ENCODE measurements around the gene SLC39A11. TPM values are rescaled to one million over a fixed set of nuclear protein-coding genes. Genes with fewer than 3 reads are reported as not detected.

The SLC39A11 gene
- total and polyA plus RNA-seq, 2 of the 13 experiments (the other 11 are each of a cell fraction or from before 2014, with no cell fraction given): 17.2 to 31.5 TPM

GRCh38 chr17:73105431-73105830, 12.9 kb upstream of the SLC39A11 start (continued):
- TF ChIP-seq, protein P1, sequence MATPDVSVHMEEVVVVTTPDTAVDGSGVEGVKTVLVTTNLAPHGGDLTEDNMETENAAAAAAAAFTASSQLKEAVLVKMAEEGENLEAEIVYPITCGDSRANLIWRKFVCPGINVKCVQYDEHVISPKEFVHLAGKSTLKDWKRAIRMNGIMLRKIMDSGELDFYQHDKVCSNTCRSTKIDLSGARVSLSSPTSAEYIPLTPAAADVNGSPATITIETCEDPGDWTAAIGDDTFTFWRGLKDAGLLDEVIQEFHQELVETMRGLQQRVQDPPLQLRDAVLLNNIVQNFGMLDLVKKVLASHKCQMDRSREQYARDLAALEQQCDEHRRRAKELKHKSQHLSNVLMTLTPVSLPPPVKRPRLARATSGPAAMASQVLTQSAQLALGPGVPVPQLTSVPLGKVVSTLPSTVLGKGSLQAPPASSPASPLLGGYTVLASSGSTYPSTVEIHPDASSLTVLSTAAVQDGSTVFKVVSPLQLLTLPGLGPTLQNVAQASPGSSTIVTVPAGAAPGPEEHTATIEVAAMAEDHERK (CRISPR knock-in tag; IDR thresholded peaks at IDR 0.05; ENCODE audit: low read depth): no peak
- TF ChIP-seq BRD4 (CRISPR knock-in tag; IDR thresholded peaks at IDR 0.05): no peak
- TF ChIP-seq THYN1 (CRISPR knock-in tag; IDR thresholded peaks at IDR 0.05; ENCODE audit: borderline replicate concordance, low read depth): no peak
- no peak for TF ChIP-seq CENPX (CRISPR knock-in tag; IDR thresholded peaks at IDR 0.05)
- TF ChIP-seq ADNP (CRISPR knock-in tag; IDR thresholded peaks at IDR 0.05): no peak
- no peak for TF ChIP-seq SMYD3 (CRISPR knock-in tag; IDR thresholded peaks at IDR 0.05)
- no peak for TF ChIP-seq ZNF557 (CRISPR knock-in tag; IDR thresholded peaks at IDR 0.05)
- no peak for TF ChIP-seq MED13 (CRISPR knock-in tag; IDR thresholded peaks at IDR 0.05)
- TF ChIP-seq, protein P2, sequence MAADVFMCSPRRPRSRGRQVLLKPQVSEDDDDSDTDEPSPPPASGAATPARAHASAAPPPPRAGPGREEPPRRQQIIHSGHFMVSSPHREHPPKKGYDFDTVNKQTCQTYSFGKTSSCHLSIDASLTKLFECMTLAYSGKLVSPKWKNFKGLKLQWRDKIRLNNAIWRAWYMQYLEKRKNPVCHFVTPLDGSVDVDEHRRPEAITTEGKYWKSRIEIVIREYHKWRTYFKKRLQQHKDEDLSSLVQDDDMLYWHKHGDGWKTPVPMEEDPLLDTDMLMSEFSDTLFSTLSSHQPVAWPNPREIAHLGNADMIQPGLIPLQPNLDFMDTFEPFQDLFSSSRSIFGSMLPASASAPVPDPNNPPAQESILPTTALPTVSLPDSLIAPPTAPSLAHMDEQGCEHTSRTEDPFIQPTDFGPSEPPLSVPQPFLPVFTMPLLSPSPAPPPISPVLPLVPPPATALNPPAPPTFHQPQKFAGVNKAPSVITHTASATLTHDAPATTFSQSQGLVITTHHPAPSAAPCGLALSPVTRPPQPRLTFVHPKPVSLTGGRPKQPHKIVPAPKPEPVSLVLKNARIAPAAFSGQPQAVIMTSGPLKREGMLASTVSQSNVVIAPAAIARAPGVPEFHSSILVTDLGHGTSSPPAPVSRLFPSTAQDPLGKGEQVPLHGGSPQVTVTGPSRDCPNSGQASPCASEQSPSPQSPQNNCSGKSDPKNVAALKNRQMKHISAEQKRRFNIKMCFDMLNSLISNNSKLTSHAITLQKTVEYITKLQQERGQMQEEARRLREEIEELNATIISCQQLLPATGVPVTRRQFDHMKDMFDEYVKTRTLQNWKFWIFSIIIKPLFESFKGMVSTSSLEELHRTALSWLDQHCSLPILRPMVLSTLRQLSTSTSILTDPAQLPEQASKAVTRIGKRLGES (CRISPR knock-in tag; IDR thresholded peaks at IDR 0.05; ENCODE audit: borderline replicate concordance): no peak
- TF ChIP-seq ZNF256 (CRISPR knock-in tag; conservative IDR thresholded peaks at IDR 0.05): no peak
- no peak for TF ChIP-seq XBP1 (CRISPR knock-in tag; IDR thresholded peaks at IDR 0.05)
- no peak for TF ChIP-seq KAT2B (IDR thresholded peaks at IDR 0.05; ENCODE audit: borderline replicate concordance, low read depth, low read length)
- no peak for TF ChIP-seq ZNF10 (CRISPR knock-in tag; IDR thresholded peaks at IDR 0.05; ENCODE audit: borderline replicate concordance, low read depth)
- TF ChIP-seq POLR2AphosphoS5 (IDR thresholded peaks at IDR 0.05; ENCODE audit: low read depth, low read length): no peak

All from HepG2 (cell line).